KOPT-K1 (cell line): ENCODE data around the gene TINAG.

ENCODE experiments used
- H3K27ac ChIP-seq: fragments of 200-600 bp; sonication (generic); 2 replicates; pipeline ENCODE4 v1.5.1; 2016; ENCODE audit warnings: antibody characterized with exemption, mild to moderate bottlenecking, low read depth, low read length; ENCODE audit not compliant: poor library complexity, severe bottlenecking
- H3K36me3 ChIP-seq: fragments of 200-600 bp; sonication (generic); 2 replicates; pipeline ENCODE4 v1.5.1; 2017; ENCODE audit warnings: antibody characterized with exemption, mild to moderate bottlenecking, low read length, moderate library complexity; ENCODE audit not compliant: insufficient read depth
- H3K9me3 ChIP-seq: fragments of 200-600 bp; sonication (generic); 2 replicates; pipeline ENCODE4 v1.5.1; 2017; ENCODE audit warnings: antibody characterized with exemption, low read length, mild to moderate bottlenecking; ENCODE audit not compliant: insufficient read depth, poor library complexity, severe bottlenecking

TINAG gene

DNA sequence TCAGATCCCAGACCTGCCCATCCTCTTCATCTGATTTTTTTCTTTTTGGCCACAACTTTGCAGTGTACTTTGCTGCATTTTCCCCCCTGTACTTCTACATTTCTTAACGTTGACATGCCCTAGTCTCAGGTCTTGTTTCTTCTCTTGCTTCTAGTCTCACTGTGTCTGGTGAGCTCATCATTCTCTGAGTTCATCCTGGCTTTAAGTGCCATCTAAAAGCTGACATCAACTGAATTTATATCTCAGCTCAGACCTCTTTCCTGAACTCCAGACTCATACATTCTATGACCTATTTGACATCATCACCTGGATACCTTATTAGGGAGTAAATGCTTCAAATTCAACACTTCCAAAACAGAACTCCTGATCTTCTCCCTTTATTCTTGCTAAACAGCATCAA is 48.9 kb downstream of the TINAG start:
- Histone ChIP-seq H3K27ac (no peak overlapping the region), H3K36me3 (no peaks in the 10 kb centered on the region), H3K9me3 (no peaks in the 10 kb centered on the region)

DNA sequence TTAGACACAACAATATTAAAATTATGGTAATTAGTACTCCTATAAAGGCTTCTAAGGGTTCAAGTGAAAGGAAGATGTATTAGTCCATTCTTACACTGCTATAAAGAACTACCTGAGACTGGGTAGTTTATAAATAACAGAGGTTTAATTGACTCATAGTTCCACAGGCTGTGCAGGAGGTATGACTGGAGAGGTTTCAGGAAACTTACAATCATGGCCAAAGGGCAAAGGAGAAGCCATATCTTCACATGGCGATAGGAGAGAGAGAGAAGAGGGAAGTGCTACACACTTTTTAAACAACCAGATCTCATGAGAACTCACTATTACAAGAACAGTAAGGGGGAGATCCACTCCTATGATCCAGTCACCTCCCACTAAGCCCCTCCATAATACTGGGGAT is 52.9 kb downstream of the TINAG start:
- no peaks in the 10 kb centered on the region for H3K9me3 ChIP-seq
- no peaks in the 10 kb centered on the region for H3K36me3 ChIP-seq
- H3K27ac ChIP-seq, result no peak overlapping the region

DNA sequence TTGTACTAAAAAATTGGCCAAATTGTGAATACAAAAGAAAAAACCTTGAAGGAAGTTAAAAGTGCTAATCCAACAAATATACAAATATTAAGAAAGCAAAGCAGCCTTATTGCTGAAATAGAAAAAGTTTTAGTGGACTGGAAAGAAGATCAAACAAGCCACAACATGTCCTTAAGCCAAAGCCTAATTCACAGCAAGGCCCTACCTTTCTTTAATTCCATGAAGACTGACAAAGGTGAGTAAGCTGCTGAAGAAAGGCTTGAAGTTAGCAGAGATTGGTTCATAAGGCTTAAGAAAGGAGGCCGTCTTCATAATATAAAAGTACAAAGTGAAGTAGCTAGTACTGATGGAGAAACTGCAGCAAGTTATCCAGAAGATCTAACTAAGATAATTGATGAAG is 53.5 kb downstream of the TINAG start:
- no peaks in the 10 kb centered on the region for H3K9me3 ChIP-seq
- no peak overlapping the region for H3K27ac ChIP-seq
- H3K36me3 ChIP-seq, result no peaks in the 10 kb centered on the region

DNA sequence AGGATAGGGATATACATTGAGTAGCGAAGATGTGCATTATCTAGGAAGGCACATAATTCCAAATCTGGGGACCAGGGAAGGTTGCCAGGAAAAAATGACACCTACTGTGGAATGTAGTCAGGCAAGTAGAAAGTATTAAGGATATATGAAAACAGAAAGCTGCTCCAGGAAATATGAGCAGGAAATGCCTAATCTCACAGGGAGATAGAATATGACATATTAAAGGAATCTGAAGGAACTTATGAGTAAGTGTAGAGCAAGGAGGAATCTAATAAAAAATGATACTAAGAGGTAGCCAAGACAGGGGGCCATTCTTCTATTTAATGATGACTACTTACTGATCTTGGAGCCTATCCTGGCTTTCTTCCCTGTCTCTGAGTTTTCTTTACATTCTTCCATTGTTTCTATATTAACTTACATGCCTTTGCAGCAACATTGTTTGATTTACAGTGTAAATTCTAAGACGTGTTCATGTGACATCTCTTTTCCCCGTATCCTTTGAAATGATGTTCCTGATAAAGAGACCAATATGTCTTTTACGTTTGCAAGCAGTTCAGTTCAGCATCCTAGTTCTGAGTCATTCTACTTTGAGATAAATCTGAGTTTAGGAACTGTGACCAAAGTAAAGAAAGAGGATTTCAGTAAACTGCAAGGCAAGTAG is 58.6 kb downstream of the TINAG start:
- Histone ChIP-seq H3K27ac (no peak overlapping the region), H3K9me3 (no peaks in the 10 kb centered on the region), H3K36me3 (no peaks in the 10 kb centered on the region)

DNA sequence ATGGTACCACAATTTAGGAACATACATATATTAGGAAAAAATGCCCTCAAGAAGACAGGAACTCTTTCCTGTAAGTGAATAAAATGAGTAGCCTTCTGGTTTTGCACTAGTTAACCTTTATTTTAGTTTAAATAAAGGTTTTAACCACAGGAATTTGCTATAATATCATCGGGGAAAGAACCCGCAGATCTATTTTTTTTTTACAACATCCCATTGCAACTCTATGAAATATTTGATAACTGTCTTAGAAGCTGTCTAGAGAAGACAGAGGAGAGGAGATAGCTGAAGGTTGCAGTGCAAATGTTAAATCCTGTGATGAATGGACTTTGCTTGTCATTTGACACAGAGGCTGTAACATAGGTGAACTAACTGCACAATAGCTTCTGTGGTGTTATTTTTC is 69.5 kb downstream of the TINAG start:
- no peak overlapping the region for H3K27ac ChIP-seq
- H3K9me3 ChIP-seq, result no peaks in the 10 kb centered on the region

DNA sequence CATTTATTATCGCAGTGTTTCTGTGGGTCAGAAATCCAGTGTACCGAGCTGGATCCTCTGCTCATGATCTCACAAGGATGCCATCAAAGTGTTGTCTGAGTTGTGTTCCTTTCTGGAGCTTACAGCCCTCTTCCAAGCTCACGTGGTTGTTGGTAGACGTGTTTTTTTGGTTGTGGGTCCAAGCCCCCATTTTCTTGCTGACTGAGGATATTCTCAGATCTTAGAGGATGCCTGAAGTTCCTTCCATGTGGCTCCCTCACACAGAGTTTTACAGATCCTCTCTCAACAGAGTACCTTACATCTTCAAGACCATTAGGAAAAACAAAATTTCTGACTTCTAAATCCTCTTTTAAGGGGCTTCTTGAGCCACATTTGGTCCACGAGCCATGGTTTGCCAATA is 78.1 kb downstream of the TINAG start:
- Histone ChIP-seq H3K27ac (no peak overlapping the region), H3K36me3 (no peaks in the 10 kb centered on the region), H3K9me3 (no peaks in the 10 kb centered on the region)

More for the DNA sequence above, 69.5 kb downstream of the TINAG start:
- no peaks in the 10 kb centered on the region for H3K36me3 ChIP-seq

DNA sequence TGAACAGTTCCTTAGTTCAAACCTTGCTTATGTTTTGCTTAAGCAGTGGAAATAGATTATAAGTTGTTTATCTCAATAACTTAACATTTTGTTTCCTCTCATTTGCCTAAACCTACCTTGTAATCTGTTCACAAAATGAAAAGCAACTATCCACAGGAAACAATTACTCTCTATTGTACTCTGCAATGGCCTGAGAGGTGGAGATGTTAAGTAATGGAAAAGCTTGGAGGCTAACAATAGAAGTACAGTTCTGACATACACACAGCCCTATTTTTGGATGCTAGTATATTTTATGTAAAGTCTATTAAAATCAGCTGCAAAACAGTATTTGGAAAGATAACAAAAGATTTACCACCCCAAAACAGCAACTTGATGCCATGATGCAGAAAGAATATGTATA is 82.1 kb downstream of the TINAG start:
- Histone ChIP-seq H3K9me3 (no peaks in the 10 kb centered on the region), H3K27ac (no peak overlapping the region), H3K36me3 (no peaks in the 10 kb centered on the region)

DNA sequence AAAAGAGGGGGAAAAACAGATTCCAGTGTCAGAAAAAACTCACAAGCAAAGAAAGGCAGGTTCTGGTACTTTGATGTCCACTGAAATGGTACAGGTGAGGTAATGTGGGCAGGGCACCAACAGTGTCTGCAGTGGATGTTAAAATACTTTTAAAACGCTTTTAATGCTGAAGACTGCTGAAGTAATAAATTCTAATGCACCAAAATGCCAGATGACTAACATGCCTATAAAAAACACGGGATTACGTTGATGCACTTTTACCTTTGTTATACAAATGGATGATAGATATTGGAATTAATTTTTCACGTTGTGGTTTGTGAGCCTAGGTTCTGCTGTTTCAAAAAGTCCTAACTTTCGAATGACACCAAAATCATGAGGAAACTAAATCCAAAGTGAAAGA is 83.3 kb downstream of the TINAG start:
- no peaks in the 10 kb centered on the region for H3K9me3 ChIP-seq
- H3K27ac ChIP-seq, result no peak overlapping the region
- no peaks in the 10 kb centered on the region for H3K36me3 ChIP-seq

DNA sequence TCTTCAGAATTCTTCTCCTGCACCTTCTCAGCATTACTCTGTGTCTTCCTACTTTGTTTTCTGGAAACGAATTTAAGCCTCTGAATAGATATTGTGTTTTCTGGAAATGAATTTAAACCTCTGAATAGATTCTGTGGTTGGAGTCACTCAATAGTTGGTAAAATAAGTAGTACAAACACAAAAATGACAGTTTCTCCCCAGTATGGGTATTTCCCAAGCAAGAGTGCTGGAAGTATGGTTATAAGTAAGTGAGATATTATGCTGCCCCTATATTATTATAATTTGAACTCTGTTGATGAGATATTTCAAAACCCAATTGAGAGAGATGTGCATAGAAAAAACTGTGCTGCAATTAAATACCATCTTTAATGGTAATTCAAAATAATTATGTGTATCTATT is 94.9 kb downstream of the TINAG start:
- Histone ChIP-seq H3K27ac (no peak overlapping the region), H3K36me3 (no peaks in the 10 kb centered on the region)

DNA sequence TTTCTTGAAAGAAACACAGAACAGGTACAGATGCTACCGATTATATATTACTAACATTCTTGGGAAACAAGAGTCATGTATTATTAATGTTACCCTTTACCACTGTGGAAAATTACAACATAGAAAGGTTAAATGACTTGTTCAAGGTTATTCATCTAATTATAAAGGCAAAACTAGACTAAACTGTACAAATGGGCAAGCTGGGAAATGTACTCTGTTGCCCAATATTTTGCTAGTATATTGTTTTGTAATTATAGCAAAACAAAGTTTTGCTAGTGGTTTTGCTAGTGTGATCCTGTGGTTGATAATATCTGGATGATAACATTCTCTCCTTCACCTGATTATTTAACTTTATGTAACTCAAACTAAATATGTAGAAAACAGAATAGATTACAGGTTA is 96.5 kb downstream of the TINAG start:
- Histone ChIP-seq H3K27ac (no peak overlapping the region), H3K9me3 (no peaks in the 10 kb centered on the region), H3K36me3 (no peaks in the 10 kb centered on the region)

More for the DNA sequence above, 94.9 kb downstream of the TINAG start:
- no peaks in the 10 kb centered on the region for H3K9me3 ChIP-seq

DNA sequence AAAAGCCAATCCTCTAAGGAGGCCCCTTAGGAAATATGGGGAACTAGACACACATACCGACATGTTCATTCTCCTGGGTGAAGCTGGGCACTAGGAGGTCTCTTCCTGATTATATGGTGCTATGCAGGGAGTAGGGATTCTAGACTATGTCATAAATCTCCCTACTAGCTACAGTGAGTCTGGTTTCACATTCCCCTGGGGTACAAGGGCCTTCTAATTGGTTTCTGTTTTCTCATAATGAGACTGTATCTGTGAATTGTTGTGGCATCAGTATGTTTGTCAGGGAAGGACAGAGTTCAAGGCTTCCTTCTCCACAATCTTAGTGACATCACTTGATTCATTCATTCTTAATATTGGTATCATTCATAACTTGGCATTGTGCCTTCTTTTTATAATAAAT is 103.5 kb downstream of the TINAG start:
- no peaks in the 10 kb centered on the region for H3K9me3 ChIP-seq
- no peaks in the 10 kb centered on the region for H3K36me3 ChIP-seq
- H3K27ac ChIP-seq, result no peak overlapping the region

DNA sequence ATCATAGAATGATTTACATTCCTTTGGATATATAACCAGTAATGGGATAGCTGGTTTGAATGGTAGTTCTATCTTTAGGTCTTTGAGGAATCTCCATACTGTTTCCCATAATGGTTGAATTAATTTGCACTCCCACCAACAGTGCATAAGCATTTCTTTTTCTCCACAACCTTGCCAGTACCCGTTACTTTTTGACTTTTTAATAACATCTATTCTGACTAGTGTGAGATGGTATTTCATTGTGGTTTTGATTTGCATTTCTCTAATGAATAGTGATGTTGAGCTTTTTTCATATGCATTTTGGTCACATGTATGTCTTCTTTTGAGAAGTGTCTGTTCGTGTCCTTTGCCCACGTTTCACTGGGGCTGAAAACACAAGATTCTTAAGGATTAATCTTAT is 107.3 kb downstream of the TINAG start:
- Histone ChIP-seq H3K9me3 (no peaks in the 10 kb centered on the region), H3K36me3 (no peaks in the 10 kb centered on the region), H3K27ac (no peak overlapping the region)

DNA sequence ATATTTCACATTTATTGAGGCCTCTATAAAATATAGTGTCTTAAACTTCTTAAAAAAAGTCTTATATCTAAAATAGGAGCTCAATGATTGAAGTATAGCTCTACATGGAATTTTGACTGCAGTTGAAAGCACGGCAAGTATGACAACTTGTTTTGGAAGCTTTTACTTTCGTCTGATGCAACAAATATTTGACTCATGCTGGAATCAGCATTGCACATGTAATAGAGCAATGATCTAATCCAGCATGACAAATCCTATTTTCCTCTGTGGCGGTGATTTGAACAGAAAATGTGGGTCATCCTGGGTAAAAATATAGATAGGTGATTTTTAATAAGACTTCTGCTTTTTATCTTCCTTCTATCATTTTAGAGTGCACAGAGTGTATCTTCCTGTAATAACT is 111.6 kb downstream of the TINAG start:
- Histone ChIP-seq H3K36me3 (no peaks in the 10 kb centered on the region), H3K27ac (no peak overlapping the region), H3K9me3 (no peaks in the 10 kb centered on the region)

DNA sequence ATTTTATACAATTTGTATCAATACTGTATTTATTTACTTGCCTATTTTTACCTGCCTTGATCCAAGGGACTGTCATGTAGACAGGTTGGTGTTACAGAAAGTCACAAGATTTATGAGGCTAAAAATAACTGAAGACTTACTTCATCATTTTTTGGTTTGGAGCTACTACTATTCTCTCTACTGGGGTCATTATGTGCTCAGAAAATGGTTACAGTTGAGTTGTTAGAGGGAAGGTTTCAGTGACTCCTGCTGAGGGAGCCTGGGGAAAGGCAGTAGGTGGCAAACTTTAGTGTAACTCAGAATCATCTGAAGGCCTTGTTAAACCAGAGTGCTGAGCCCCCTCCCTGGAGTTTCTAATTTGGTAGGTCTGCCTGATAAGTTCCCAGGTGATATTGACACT is 118.8 kb downstream of the TINAG start:
- Histone ChIP-seq H3K9me3 (no peaks in the 10 kb centered on the region), H3K36me3 (no peaks in the 10 kb centered on the region), H3K27ac (no peak overlapping the region)

DNA sequence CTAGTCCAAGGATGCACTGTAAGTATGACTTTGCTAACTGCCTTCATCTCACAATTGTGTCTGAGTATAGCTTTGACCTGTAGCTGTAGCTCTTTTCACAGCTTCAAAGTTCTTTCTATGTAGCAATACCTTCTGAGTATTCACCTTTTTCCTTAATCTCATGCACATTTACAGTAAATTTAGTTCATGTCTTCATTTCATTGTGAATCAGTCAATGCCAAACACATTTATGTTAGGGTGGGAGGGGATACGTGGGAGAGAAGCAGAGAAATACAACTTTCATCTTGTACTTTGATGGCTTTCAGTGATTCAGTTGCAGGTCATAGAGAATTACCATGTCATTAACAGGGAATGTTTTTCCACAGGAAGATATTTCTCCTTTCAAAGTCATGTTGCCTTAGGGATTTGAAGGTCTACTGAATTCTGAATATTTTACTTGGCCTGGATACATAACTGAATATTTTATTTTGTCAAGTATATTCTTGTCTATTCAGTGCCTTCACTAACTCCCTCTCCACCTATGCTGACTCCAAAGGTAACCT is 119.2 kb downstream of the TINAG start:
- Histone ChIP-seq H3K27ac (no peak overlapping the region), H3K36me3 (no peaks in the 10 kb centered on the region), H3K9me3 (no peaks in the 10 kb centered on the region)

DNA sequence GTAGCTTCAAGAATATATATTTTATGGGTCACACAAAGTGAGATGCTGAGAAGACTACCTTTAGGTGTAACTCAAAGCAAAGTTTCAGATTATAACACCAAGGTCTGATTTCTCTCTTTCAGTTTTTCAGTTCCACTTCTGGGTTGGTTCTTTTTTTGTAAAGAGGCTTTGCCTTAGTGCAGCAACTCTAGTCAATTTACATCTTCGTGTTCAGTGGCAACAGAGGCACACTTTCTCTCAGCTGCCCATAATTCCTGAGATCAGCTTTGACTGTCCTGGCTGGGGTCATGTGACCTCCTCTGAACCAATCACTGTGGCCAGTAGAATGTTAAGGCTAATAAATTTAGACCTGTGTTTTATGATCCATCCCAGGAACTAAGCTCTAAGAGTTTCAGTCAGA is 120.2 kb downstream of the TINAG start:
- no peaks in the 10 kb centered on the region for H3K36me3 ChIP-seq
- no peak overlapping the region for H3K27ac ChIP-seq
- H3K9me3 ChIP-seq, result no peaks in the 10 kb centered on the region
